ENCODE results near the gene CAMKMT.
A peak's percentile ranks its signal among the peaks of the same experiment; 100 is the strongest.

DNA sequence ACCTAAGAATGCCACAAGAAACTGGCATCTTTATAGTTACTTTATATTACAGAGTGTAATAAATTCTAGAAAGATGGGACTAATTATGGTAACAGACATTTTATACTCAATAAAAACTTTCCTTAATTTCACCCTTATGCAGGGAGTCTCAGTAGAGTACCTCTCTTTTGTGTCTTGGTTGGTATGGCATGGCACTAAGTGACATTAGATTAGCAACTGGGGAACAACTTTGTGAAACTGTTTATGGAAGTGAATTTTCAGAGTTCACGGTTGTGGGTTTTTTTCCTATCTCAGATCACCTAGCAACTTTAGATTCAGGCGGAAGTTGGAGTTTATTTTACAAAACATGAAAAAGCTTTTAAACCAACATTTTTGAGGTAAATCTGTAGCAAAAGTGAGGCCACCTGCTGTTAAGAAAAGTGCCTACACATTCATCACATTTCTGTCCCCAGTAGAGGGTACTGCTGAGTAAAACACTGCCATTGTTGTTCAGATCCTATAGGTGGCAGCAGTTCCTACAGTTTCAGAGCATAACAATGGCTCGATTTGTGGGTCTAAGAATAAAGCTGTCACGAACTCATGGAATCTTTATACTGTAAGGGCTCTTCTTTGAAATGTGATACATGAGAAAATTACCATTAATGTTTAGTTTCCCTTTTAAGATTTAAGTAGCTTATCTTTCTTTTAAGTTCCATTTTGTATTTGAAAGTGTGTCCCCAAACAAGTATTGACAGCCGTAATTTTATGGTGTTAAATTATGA, 117.6 kb downstream of the CAMKMT start:
- TF ChIP-seq, protein P1, sequence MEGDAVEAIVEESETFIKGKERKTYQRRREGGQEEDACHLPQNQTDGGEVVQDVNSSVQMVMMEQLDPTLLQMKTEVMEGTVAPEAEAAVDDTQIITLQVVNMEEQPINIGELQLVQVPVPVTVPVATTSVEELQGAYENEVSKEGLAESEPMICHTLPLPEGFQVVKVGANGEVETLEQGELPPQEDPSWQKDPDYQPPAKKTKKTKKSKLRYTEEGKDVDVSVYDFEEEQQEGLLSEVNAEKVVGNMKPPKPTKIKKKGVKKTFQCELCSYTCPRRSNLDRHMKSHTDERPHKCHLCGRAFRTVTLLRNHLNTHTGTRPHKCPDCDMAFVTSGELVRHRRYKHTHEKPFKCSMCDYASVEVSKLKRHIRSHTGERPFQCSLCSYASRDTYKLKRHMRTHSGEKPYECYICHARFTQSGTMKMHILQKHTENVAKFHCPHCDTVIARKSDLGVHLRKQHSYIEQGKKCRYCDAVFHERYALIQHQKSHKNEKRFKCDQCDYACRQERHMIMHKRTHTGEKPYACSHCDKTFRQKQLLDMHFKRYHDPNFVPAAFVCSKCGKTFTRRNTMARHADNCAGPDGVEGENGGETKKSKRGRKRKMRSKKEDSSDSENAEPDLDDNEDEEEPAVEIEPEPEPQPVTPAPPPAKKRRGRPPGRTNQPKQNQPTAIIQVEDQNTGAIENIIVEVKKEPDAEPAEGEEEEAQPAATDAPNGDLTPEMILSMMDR (IDR thresholded peaks at IDR 0.05 in 8 of 11, conservative IDR thresholded peaks at IDR 0.05 in 3 of 11): peak; percentile 82 to 99 (median 94)
- no peak for TF ChIP-seq POLR2A (IDR thresholded peaks at IDR 0.05)
- no peak for TF ChIP-seq POLR2AphosphoS5 (IDR thresholded peaks at IDR 0.05)

All from spleen (tissue), 7 donors.